ENCODE measurements around the gene DOLPP1. TPM values are rescaled to one million over a fixed set of nuclear protein-coding genes. Genes with fewer than 3 reads are reported as not detected.

The DOLPP1 gene
- total RNA-seq, 2 donors from 2014 or later, result 13.5 to 24.1 TPM

DNA sequence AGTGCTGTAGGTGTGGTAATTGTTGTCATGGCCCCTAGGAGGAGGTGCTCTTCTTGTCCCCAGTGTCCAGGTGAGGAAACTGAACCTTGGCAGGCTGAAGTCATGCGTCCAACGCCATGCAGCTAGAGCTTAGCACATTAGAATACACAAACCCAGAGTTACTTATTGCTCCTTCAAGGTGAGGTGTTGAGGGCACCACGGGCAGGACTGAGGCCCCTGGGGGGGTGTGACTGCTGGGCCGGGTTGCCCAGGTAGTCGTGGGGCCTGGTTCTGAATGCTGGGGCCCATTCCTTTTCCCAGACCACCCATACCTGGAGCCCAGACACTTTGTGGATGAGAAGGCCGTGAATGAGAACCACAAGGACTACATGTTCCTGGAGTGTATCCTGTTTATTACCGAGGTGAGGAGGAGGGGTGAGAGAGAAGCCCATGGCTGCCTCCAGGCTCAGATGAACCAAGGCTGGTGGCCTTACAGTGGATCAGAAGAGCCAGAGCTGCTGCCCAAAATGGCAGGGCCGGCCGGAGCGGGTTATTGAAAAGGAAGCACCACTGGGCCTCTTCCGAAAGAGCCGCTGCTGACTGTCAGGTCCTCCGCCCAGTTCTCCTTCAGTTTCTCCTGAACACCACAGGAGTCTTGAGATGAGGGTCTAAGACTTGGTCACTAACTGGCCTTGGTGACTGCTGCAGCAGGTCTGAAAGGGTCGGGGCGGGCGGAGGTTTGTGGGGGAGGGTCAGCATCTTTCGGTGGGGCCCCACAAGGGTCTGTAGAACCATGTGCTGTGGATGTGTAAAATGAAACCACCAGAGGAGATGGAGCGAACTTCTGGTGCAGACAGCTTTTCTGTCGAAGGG, 56.6 kb downstream of the DOLPP1 start:
- TF ChIP-seq POLR2A (IDR thresholded peaks at IDR 0.05) (no peak), POLR2AphosphoS5 (IDR thresholded peaks at IDR 0.05) (peak; percentile 36)
- TF ChIP-seq, protein P1, sequence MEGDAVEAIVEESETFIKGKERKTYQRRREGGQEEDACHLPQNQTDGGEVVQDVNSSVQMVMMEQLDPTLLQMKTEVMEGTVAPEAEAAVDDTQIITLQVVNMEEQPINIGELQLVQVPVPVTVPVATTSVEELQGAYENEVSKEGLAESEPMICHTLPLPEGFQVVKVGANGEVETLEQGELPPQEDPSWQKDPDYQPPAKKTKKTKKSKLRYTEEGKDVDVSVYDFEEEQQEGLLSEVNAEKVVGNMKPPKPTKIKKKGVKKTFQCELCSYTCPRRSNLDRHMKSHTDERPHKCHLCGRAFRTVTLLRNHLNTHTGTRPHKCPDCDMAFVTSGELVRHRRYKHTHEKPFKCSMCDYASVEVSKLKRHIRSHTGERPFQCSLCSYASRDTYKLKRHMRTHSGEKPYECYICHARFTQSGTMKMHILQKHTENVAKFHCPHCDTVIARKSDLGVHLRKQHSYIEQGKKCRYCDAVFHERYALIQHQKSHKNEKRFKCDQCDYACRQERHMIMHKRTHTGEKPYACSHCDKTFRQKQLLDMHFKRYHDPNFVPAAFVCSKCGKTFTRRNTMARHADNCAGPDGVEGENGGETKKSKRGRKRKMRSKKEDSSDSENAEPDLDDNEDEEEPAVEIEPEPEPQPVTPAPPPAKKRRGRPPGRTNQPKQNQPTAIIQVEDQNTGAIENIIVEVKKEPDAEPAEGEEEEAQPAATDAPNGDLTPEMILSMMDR (IDR thresholded peaks at IDR 0.05), result no peak
- H3K36me3 ChIP-seq, result peaks cover 0 to 4% of the 10 kb centered on the region in 2 donors
- peak overlapping the region; percentile 99 for H3K27ac ChIP-seq
- no peak overlapping the region for H3K4me3 ChIP-seq
- 79% methylated on average over 19 of the region's 19 CpGs for WGBS
- intact Hi-C loops (cut with DNase I), result loop anchor here (1.0 kb wide), 1 partner anchor 473 kb away; no protein-coding TSS in a partner anchor
- no peaks in the 10 kb centered on the region for H3K27me3 ChIP-seq (replicated peaks; ENCODE audit: insufficient read depth)
- DNase-seq (ENCODE audit: low spot score), result no peak
- peaks cover 20% of the 10 kb centered on the region for H3K4me1 ChIP-seq (replicated peaks)
- no peaks in the 10 kb centered on the region for H3K9me3 ChIP-seq

DNA sequence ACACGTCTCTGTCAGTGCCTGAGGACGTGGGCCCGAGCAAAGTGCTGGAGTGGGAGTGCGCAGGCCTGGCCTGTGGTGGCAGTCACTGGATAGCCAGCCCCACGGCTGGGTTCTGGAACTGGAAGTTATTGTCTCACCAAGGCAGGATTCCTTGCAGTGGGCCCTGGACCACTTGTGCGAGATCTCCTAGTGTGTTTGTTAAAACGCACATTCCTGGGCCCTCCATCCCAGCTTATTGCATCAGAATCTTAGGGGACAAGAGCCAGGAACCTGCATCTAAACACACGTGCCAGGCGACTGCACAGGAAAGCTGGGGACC, 57.2 kb downstream of the DOLPP1 start:
- Histone ChIP-seq H3K4me1 (replicated peaks) (peaks cover 26% of the 10 kb centered on the region), H3K27me3 (replicated peaks; ENCODE audit: insufficient read depth) (no peaks in the 10 kb centered on the region), H3K4me3 (no peak overlapping the region), H3K27ac (peak overlapping the region; percentile 99), H3K9me3 (no peaks in the 10 kb centered on the region), H3K36me3 (peaks cover 0 to 4% of the 10 kb centered on the region in 2 donors)
- 78% methylated on average over 9 of the region's 9 CpGs for WGBS
- intact Hi-C loops (cut with DNase I), result loop anchor here (1.0 kb wide), 1 partner anchor 472 kb away; no protein-coding TSS in a partner anchor
- no peak for DNase-seq (ENCODE audit: low spot score)
- TF ChIP-seq, protein P1 (IDR thresholded peaks at IDR 0.05), result no peak
- TF ChIP-seq POLR2A (IDR thresholded peaks at IDR 0.05), result no peak
- no peak for TF ChIP-seq POLR2AphosphoS5 (IDR thresholded peaks at IDR 0.05)

DNA sequence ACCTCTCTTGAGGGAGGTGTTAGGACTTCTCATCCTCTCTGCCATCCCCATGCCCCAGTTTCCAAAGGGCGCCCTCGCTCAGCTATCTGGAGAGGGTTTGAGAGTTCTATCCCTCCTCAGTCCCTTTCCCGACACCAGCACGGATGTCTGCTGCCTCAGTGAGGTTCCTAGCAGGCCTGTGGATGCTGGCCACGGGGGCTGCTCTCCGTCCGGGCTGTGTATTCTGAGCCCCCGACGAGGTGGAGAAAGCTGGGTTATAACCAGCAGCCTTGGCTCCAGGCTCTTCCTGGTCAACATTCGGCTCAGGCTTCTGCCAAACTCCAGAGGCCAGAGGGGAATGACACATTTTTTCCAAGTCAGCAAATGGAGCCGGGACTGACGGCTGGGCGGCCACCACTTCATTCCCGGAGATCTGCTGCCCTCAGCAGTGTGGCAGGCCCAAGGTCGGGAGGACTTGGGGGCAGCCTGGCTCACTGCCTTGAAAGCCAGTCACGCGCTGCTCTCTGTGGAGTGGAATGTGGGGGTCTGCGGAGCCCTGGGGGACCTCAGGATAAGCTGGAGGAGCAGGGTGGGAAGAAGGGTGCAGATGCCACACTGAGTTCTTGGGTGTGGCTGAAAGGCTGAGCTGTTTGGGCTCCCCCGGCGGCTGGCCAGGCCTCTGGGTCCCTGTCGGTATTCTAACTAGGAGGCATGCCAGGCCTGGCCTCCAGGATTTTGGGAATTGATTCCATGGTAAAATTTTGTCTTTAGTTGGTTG, 57.7 kb downstream of the DOLPP1 start:
- Histone ChIP-seq H3K36me3 (peaks cover 0 to 4% of the 10 kb centered on the region in 2 donors), H3K4me1 (replicated peaks) (peaks cover 32% of the 10 kb centered on the region), H3K27ac (peak overlapping the region; percentile 99), H3K9me3 (no peaks in the 10 kb centered on the region), H3K27me3 (replicated peaks; ENCODE audit: insufficient read depth) (no peaks in the 10 kb centered on the region), H3K4me3 (no peak overlapping the region)
- DNase-seq (ENCODE audit: low spot score), result peak; percentile 44
- TF ChIP-seq POLR2AphosphoS5 (IDR thresholded peaks at IDR 0.05), result peak; percentile 39
- TF ChIP-seq, protein P1 (IDR thresholded peaks at IDR 0.05), result no peak
- intact Hi-C loops (cut with DNase I), result loop anchor here (1.0 kb wide), 1 partner anchor 472 kb away; no protein-coding TSS in a partner anchor
- 41% methylated on average over 21 of the region's 21 CpGs for WGBS

DNA sequence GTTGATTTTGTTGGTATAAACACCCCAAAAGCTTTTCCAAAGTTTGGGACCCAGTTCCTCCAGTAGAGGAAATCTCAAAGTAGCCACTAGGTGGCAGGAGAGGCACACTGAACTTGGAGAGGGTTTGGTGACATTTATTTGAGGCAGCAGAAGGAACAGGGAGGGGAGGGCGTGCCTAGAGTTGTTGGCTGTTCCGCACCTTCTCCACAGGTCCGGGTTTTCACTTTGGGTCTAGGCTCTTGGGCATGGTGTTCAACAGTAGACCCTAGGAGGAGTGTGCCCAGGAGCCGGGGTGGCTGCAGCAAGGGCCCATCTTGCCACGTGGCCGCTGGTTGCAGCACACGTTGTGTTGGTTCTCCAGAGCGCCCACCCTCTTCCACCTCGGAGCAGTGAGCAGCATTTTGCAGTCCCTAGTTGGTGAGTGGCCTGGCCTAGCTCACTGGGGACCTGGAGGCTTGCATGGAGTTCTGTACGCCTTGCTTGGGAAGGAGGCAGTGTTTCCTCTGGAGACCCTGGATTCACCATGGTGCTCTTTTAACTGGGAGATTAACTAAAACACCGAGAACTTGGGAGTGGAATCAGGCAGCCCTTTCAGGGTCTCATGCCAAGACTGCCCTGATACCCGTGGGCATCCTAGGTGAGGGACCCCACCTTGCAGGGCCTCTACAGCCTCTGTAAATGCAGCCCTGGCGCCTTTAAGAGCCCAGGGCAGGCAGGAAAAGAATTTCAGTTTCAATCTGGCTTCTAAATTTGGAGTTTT, 58.5 kb downstream of the DOLPP1 start:
- intact Hi-C loops (cut with DNase I), result no loop called here
- peak; percentile 22 for TF ChIP-seq POLR2A (IDR thresholded peaks at IDR 0.05)
- TF ChIP-seq POLR2AphosphoS5 (IDR thresholded peaks at IDR 0.05), result peak; percentile 85
- TF ChIP-seq, protein P1 (IDR thresholded peaks at IDR 0.05), result peak; percentile 96 to 99 (median 98)

More for the DNA sequence above, 58.5 kb downstream of the DOLPP1 start:
- H3K27me3 ChIP-seq (replicated peaks; ENCODE audit: insufficient read depth), result no peaks in the 10 kb centered on the region
- H3K4me1 ChIP-seq (replicated peaks), result peaks cover 34% of the 10 kb centered on the region
- H3K27ac ChIP-seq, result peak overlapping the region; percentile 99
- no peaks in the 10 kb centered on the region for H3K9me3 ChIP-seq
- peak; percentile 88 for DNase-seq (ENCODE audit: low spot score)
- peak overlapping the region; percentile 30 to 39 for H3K4me3 ChIP-seq
- peaks cover 0 to 4% of the 10 kb centered on the region in 2 donors for H3K36me3 ChIP-seq
- 2% methylated on average over 13 of the region's 13 CpGs for WGBS
